Activated T-cell treated with anti-CD3 and anti-CD28 coated beads, Interleukin-2, amount 50 U/mL, for 1 hour (primary cell): ENCODE data around the gene GSE1.
"Not testable (repeated sequence)": the region's sequence is repeated elsewhere in the genome, so short reads cannot be mapped to it uniquely, and the experiment has no call there.

ENCODE experiments used
- DNase-seq: peaks from one replicate; pipeline ENCODE4 v3.0.0-alpha.2; 2020

GSE1 gene

DNA sequence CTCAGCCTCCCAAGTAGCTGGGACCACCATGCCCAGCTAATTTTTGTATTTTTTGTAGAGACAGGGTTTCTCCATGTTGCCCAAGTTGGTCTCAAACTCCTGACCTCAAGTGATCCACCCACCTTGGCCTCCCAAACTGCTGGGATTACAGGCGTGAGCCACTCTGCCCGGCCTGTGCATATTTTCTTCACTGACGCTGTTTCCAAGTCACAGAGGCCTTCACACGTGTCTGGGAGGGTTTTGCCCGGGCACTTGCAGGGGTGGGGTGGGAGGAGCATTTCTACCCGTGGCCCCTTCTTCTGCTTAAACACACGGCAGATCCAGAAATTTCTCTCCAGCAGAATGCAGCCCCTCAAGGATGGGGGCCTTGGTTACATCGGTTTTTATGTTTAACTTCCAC lies 20.8 kb upstream of the GSE1 start:
- not testable (repeated sequence) for DNase-seq

DNA sequence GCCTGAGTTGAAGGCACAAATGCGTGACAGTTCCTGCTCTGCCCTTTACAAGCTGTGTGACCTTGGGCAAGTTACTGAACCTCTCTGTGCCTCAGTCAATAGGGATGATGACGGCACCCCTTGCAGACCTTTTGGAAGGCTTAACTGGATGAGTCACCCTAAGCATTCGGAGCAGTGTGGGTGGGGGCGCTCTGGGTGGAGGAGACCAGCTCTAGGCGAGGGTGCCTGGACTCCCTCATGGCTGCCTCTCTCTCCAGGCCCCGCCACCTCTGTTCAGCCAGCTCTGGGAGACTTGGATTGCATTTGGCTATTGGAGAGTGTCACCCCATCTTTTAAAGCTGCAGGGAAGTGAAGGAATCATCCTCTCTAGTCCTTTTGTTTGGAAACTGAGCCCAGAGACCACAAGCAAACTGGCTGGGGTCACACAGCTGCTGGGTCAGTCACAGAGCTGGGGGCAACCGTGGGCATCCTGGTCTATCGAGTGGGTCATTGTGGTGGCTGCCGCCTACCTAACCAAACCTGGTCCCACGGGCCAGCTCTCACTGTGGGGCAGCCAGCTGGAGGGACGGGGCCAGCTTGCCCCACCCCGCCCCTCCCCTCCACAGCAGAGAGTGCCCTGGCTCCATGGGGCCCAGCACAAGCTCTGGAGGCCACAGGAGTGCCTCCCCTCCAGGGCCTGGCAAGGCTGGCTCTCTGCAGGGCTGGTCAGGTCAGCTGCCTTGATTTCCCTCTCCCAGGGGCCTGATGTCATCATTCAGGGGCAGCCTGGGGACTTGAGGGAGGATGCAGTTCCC lies 20.2 kb upstream of the GSE1 start:
- no peak for DNase-seq

DNA sequence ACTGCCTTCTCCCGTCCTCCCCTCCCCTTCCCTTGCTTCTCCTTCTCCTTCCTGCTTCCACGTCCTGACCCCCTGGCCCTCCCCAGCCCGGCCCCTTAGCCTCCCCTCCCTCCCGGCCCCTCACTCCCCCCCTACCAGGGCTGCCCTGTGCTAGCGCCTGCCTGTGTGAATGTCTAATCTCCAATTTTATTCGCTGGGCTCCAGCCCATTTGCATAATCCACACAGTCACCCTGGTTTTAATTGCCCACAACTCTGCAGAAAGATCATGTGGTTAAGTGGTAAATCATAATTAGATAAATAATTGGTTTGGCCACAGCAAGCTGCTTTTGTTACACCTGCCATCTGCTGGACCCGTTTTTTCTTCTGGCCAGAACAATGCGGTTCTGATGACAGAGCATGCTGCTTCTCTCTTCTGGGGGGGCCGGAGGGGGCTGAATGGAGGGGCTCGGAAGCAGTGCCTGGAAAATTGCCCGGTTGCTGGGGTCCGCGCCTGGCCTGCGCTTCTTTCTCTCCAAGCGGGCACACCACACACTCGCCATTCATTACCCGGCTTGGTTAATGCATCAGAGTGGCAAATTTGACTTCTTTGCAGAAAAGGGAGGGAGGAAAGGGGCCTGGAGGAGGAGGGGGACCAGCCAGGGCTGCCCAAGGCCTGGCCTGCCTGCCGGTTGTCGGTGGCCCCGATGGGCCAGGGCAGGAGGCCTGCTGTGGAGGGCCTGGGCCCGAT lies 19.5 kb upstream of the GSE1 start:
- DNase-seq: no peak

DNA sequence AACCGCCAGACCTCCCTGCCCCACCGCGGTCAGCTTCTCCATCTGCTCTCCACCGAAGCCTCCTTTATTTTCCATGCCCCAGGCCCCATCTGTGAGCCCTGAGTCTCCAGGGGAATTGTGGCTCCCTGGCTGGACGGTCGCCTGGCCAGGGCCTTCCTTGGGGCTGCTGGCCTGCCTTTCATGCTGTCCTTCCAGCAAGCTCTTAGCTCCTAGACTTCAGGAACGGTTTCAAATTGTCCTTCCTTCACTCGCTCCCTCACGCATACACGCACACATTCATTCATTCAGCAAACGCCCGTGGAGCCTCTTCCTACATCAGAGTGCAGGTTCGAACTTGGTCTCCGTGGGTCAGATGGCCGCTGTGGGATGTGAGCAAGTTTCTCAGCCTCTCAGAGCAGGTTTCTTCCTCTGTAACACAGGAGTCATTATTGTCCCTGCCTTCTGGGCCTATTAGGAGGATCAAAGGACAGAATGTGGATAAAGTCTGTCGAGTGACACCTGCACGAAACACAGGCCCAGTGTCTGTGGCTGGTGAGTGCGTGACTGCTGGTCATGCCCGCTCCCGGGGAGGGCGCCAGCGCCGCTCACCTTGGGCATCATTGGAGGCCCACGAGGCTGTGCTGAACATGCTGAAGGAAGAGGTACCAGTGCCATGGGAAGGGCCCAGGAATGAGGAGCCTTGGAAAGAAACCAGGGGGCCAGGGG lies 18.7 kb upstream of the GSE1 start:
- DNase-seq: no peak

DNA sequence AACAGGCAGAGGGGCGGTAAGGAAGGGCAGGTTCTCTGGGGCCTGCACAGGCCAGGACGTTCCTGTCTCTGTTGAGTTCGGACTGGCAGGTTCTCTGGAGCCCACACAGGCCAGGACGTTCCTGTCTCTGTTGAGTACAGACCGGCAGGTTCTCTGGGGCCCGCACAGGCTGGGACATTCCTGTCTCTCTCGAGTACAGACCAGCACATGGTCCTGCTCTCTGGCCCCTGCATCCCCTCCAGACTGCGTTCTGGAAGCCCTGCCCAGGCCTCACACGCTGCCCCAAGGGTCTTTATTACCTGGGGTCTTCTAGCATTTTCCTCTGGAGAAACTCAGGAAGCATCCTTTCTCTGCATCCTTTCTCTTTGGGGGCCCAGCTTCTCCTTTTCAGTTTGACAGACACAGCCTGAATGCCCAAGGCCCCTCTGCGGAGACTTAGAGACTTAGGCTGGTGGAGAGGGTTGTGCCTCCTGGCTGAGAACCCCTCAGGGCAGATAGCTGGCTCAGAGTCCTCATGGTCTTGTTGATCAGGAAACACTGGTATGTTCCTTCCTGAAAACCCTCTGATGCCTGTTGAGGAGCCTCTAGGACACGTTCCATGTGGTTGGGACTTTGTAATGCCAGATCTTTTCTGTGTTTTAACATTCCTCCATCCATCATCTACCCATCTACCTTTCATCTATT lies 18.0 kb upstream of the GSE1 start:
- DNase-seq: no peak

DNA sequence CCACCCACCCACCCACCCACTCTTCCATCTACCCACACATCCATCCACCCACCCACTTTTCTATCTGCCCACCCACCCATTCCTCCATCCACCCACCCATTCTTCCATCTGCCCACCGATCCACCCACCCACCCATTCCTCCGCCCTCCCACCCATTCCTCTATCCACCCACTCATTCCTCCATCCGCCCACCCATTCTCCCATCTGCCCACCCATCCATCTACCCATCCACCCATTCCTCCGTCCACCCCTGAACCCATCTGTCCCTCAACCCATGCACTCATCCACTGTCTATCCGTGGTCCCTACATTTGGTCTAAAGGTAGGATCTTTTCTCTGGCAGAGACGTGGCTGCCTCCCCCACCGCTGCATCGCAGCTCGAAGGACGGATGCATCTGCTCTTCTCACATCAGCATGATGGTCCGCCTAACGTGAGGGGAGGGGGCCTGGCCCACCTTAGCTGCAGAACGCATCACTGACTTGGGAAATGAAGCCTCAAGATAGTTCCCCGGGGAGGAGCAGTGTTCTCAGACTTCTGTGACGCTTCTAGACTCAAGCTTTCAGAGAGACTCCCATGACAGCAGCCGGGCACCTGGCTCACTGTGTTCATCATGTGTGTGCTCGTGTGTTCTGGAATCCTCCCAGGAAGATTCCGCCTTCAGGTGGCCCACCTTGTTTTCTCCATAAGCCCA lies 17.2 kb upstream of the GSE1 start:
- no peak for DNase-seq

DNA sequence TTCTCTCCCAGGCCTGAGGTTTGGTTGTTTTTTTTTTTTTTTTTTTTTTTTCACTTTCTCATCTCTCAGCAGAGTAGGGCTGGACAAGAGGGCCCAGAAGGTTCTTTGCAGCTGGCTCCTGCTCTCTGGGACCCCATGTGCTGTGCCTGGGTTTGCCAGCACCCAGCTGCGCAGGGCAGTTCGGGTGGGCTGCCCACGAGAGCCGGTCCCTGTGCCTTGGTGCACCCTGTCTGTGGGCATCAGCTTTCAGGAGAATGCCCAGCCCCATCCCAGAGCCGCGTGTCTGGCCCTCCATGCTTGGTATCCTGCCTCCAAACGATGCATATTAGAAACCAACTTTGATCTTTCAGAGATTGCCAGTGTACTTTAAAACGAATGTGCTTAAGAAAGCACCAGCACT lies 15.0 kb upstream of the GSE1 start:
- no peak for DNase-seq

DNA sequence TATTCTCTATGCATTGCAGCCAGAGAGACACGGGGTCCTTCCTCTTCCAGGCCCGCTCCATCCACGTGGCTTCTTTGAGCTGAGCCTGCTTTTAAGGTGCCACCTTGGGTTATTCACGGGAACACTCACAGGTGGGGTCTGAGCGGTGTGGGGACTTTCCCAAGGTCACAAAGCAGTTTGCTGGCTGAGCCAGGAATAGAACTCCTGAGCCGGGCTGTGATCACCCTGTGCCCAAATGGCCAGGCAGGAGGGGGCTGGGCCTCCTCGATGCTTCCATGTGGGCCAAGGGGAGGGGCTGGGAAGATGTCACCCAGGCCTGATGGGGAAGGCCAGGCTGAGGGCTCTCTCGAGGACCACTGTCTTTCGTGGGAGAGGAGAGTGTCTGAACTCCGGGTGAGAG lies 13.0 kb upstream of the GSE1 start:
- no peak for DNase-seq

DNA sequence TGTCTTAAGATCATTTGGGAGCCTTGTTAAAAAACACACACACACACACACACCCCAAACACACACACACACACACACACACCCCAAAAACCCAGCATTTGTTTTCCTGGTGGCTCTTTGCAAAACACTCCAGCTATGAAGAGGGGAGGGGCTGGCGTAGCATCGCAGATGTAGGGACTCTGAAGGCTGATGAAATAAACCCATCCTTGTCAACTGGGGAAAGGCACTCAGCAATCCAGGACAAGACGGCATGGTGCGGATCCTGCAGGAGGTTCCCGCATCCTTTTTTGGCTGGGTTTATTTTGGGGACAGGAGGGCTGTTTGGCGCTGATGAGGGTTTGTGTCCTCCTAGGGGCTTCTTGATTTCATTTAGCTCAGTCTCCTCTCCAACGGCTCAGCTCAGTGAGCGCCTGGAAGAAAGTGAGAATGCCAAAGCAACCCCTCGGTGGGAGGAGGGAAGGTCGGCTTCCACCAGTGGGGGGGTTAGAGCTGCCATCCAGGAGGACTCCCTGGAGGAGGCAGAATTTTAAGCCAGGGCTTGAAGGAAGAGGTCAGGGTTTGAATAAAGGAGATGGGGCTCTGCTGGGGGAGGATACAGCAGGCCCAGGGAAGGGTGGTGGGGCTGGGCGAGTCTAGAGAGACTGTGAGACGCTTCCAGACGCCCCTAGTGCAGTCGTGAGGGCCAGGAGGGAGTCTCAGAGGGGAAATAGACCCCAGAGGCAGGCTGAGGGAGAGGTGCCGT lies 12.4 kb upstream of the GSE1 start:
- no peak for DNase-seq

DNA sequence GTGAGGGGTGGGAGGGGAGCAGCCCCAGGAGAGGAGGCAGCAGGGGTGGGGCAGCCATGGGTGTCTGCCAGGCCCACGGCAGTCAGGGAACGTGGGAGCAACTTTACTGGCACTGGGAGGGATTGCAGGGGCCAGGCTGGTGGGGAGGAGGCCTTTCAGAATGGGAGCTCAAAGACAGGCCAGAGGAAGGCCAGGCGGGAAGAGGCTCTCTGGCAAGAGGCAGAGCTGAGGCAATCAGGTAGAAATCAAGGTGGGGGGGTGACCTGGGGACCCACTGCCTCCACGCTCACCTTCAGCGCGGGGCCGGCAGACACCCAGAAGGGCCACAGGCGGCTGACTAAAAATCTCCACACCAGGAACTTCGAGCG lies 11.9 kb upstream of the GSE1 start:
- DNase-seq: no peak

DNA sequence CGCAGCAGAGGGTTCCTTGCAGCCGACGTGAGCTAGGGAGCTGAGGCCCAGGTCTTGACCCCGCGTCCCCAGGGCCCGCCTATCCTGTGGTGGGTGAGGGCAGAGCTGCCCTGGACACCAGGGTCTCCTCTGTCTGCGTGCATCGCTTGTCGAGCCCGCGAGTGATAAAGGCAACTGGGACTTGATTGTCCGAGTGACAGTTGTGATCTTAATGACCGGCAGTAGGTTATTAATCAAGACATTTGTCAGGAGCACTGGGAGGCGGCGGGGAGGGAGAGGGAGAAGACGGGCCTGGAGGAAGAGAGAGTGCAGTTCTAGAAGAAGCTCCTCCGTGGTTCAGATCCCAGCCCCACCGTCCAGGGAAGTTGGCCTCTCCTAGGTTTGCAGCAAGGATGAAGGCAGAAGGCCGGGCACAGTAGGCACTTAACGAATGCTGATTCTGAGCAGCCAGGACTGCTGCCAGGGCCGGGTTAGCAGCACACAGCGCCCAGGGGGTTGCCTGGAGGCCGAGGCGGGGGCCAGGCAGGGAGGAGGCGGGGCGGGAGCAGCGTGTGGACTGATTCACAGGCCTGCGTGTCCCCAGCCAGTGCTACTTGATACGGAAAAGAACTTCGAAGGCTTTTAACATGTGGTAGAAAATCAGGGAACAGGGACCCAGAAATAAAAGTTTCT lies 11.3 kb upstream of the GSE1 start:
- no peak for DNase-seq

DNA sequence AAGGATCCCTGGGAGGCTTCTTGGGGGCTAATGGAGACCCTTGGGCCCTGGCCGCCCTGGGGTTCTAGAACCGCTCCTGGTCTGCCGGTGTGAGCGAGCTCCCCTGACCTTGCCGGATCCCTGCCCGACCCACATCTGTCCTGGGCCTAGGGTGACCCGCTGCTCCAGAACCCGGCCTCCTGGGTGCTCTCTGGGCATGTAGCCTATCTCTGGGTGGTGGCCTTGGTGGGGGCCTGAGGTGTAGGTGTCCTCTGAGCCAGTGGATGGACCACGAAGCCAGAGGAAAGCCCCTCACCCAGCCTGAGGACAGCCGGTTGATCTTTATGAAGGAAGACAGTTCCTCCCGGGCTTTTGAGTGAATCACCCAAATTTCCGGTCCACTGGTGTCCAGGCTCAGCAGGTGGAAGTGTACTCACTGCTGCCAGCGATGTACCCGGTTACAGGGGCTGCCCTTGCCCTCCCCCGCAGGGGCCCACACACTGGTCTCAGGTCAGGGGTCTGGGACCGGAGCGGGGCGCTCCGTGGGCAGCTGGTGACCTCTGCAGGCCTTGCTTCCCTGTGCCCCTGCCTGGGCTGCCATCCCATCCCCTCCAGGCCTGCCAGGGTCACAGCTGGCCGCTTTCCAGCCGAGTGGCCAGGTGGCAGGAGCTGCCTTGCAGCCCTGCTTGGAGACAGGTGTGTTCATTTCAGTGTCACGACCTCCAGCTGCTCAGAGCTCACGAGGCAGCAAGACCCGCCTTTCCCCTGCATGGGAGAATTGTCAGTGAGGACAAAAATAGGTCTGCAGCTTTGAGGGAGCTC lies 10.5 kb upstream of the GSE1 start:
- DNase-seq: no peak

DNA sequence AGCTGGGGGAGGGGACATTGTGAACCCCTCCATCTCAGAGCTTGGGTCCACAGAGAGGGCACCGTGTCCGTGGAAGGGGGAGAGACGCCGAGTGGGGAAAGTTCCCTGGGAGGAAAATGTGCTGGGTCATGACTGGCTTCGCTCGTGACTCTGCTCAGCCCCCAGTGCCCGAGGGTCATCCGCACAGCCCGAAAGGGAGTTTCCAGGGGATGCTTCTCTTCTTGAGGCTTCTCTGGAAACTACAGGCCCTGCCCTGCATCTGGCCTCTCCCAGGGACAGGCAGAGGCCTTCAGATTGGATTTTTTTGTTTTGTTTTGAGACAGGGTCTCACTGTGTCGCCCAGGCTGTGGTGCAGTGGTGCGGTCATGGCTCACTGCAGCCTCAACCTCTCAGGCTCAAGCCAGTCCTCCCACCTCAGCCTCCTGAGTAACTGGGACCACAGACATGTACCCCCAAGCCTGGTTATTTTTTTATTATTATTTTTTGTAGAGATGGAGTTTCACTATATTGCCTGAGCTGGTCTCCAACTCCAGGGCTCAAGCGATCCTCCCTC lies 9.8 kb upstream of the GSE1 start:
- no peak for DNase-seq

DNA sequence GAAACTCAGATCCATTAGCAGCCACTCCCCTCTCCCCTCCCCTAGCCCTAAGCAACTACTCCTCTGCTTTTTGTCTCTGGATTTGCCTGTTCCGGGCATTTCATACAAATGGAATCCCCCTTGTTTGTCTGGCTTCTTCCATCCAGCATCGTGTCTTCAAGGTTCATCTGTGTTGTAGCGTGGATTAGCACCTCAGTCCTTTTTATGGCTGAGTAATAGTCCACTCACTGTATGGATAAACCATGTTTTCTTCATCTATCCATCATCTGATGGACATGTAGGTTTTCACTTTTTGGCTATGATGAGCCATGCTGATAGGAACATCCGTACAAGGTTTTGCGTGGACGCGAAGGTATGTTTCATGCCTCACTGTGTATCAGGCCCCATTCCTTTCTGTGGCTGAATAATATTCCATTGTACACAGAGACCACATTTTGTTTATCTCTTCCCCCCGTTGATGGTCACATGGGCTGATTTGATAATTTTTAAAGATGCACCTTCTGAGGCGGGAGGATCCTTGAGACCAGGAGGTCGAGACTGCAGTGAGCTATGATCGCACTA lies 8.9 kb upstream of the GSE1 start:
- DNase-seq: no peak

DNA sequence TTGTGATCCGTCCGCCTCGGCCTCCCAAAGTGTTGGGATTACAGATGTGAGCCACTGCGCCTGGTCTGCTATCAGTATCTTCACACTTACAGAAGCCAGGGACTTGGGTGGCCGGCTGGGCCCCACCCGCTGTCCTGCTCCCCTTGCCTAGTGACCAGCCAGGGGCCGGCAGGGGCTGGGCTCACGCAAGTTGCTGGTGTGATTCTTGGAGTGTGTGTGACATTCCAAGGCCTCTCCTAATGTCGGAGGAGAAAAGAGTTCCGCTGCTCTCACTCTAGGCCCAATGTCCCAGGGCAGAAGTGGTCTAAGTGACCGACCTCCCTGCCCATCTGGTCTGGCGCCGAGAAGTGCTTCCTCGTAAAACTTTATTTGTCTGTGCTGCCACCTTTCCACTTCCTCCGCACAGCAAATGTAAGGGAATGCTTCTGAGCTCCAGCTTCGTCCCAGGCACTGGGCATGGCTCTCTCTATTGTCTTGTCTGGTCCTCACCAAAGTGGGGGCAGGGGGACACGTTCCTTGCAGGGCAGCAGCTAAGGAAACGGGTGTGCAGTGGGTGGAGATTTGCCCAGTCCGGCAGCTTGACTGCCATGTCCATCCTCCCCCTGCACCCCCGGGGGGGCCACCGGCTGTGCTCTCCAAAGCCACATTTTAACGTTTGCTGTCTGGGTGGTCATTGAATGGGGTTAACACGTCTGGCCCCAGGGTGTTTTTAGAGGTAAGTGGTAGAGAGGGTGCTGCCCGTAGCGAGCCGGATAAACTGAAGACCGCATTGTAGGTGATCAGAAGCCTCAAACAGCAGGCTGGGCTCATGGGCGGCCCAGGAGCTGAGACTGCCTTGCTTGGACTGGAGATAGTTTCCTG lies 7.8 kb upstream of the GSE1 start:
- DNase-seq: no peak

DNA sequence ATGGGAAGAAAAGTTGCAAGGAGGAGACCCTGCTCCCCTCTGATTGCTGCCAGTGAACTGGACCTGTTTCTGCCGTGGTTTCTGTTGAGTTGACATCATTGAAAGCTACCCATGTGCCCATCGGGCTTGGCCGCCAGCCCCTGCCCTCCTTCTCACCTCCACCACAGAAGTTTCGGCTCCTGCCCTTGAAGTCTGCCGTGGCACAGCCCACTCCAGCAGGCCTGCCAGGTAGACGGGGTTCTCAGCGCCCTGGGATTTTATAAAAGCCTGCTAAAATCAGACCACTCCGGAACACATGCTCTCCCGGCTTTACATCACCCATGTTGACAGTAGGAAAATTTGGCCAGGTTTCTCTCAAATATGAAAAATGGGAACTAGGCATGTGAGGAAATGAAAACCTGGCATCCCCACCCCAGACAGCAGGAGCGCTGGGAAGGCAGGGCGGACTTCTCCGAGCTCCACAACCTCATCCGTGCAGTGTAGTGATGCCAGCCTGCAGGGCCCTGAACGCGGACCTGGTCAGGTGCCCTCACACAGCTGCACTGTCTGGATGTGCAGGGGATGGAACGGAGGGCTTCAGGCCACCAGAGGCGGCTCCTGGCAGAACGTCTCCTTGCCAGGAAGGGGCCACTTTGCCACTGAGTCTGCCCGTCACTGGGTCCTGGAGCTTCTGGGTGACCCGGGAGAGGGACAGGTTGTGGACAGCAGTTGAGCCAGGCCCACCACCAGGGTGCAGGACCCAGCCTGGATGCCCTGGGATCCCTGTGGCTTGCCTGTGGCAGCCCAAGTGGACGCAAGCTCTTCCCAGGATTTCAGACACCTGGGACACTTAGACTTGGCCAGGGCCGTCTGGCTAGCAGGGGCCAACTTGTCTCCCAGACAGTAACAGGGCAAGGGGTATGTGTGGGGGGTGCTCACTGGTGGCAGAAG lies 6.9 kb upstream of the GSE1 start:
- DNase-seq: no peak

DNA sequence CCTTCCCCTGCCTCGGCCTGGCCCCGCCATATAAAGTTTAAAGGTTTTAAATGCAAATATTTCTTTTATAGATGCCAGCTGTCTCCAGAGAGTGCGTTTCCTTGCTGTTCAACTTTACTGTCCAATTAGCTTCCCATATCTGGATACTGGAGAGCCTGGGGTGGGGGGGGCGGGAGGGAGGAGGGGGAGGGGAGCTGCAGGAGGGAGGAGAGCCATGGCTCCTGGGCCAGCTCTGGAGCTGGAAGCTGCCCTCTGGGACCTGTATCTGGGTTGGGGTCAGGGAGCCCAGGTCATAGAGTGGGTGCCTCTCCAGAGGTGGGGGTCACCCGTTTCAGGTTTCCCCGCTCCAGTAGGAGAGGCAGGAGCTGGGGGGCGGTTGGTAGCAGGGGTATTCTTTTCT lies 6.2 kb upstream of the GSE1 start:
- DNase-seq: no peak

DNA sequence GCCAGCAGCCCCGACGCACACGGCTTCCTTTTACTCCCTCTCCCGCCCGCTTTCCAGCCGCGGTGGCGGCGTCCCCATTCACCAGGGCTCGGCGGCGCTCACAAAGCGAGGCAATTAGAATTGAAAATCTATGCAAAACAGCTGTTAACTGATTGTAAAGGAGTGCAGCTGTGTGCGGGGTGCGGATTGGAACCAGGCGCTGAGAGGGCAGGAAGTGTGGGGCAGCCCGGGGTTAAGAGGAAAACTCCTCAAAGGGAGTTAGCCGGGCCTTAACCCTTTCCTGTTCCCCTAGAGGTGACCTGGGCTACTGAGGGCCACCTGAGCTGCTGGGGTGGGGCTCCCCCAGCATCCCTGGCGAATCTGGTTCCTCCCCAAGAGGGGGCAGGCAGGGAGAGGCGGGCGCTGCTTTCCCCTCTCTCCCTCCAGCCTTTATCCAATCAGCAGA lies 5.8 kb upstream of the GSE1 start:
- no peak for DNase-seq
